Measurements from ENCODE around the gene FLT1.

DNA sequence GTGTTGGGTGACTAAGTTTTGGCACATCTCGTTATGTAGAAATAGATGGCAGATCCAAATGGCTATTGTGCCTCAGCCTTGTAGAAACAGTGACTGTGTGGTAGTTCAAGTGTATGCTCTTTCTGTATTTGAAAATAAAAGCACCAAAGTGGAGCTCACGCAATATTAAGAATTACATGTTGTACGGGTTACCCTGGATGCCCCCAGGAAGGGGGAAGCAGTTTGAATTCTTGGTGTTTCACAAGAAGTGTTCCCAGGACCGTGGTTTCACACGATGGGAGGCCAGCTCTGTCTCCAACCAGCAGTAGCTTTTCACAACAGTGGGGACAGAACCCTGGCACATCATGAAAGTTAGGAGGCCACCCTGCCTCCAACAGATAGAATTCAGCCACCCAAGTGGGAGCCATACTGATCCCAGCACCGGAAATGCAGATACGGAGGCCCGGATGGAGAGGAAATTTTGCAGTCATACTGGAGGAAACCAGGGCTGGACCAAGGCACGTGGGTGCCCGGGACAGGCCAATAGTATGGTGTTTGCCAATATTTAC, 8.9 kb downstream of the FLT1 start:
- TF ChIP-seq CTCF (IDR thresholded peaks at IDR 0.05), result no peak
- TF ChIP-seq POLR2A (IDR thresholded peaks at IDR 0.05; ENCODE audit: low read depth), result no peak
- TF ChIP-seq POLR2AphosphoS5 (IDR thresholded peaks at IDR 0.05), result no peak
- no peak for TF ChIP-seq EP300 (IDR thresholded peaks at IDR 0.05)

All from esophagus muscularis mucosa (tissue), 4 donors.